B cell (primary cell): ENCODE results near the gene TMEM170B. TPM values are rescaled to one million over a fixed set of nuclear protein-coding genes. Genes with fewer than 3 reads are reported as not detected.

Source experiments
- ATAC-seq: fragments of 200-7000 bp; cut with Tn5 transposase; one replicate; pipeline ENCODE4 v1.10.0; 2021; ENCODE audit warnings: low read depth, mild to moderate bottlenecking, moderate number of reproducible peaks, moderate library complexity
- CTCF ChIA-PET: fragments of 350-600 bp; sonication (Branson Sonifier 250); formaldehyde crosslinking; loops from one replicate; lab custom pipeline; 2021; ENCODE audit warnings: antibody characterized with exemption, inconsistent platforms; lab: Charles Lee
- POLR2A ChIA-PET: fragments of 350-600 bp; sonication (Branson Sonifier 250); formaldehyde crosslinking; loops from one replicate; lab custom pipeline; 2021; ENCODE audit warnings: antibody characterized with exemption; lab: Charles Lee
- DNase-seq: peaks from one replicate; pipeline ENCODE4 v3.0.0; 2013
- H2AFZ ChIP-seq: 2 replicates; pipeline ENCODE4 v1.6.1; 2012; ENCODE audit warnings: mild to moderate bottlenecking, low read depth, low read length; ENCODE audit not compliant: insufficient read depth, poor library complexity, severe bottlenecking
- H3K27ac ChIP-seq, 2 donors: 1 replicate in 1 of 2; 2 replicates in 1 of 2; pipeline ENCODE4 v1.5.1; 2012 to 2013; ENCODE audit warnings: low read length in 2 of 2, mild to moderate bottlenecking in 2 of 2, moderate library complexity in 1 of 2
- H3K27me3 ChIP-seq, 4 experiments: fragments of 200-600 bp in 1 of 4; sonication (generic) in 1 of 4; replicated peaks in 1 of 4; 1 replicate in 2 of 4; 2 replicates in 2 of 4; pipeline versions ENCODE4 v1.6.1 to v1.7.0; 2013 to 2016; ENCODE audit warnings: low read length in 3 of 4, mild to moderate bottlenecking in 2 of 4, mixed read lengths in 1 of 4, moderate library complexity in 1 of 4; ENCODE audit not compliant: insufficient read depth in 4 of 4, control insufficient read depth in 3 of 4; ENCODE audit errors: control extremely low read depth in 1 of 4
- H3K36me3 ChIP-seq, 2 experiments: replicated peaks in 1 of 2; 1 replicate in 1 of 2; 2 replicates in 1 of 2; pipeline versions ENCODE4 v1.6.1 to v1.7.1; 2013; ENCODE audit warnings: low read length in 1 of 2; ENCODE audit not compliant: insufficient read depth in 2 of 2, control insufficient read depth in 1 of 2; ENCODE audit errors: control extremely low read depth in 1 of 2, extremely low read depth in 1 of 2
- H3K4me1 ChIP-seq, 2 donors: fragments of 200-600 bp in 1 of 2; sonication (generic) in 1 of 2; 1 replicate in 1 of 2; 2 replicates in 1 of 2; pipeline versions ENCODE4 v1.5.1 to v1.6.1; 2013 to 2017; ENCODE audit warnings: low read length in 2 of 2; ENCODE audit not compliant: control insufficient read depth in 2 of 2, insufficient read depth in 2 of 2
- H3K4me2 ChIP-seq: replicated peaks from 2 replicates; pipeline ENCODE3; 2012; ENCODE audit warnings: mild to moderate bottlenecking, low read depth, low read length; ENCODE audit not compliant: poor library complexity, severe bottlenecking
- H3K4me3 ChIP-seq, 5 experiments: fragments of 200-600 bp in 1 of 5; sonication (generic) in 1 of 5; 1 replicate in 3 of 5; 2 replicates in 2 of 5; pipeline versions ENCODE4 v1.5.1 to v1.7.0; 2011 to 2016; ENCODE audit warnings: low read length in 4 of 5, mild to moderate bottlenecking in 4 of 5, low read depth in 2 of 5, control low read depth in 1 of 5, moderate library complexity in 1 of 5; ENCODE audit not compliant: insufficient read depth in 1 of 5; ENCODE audit errors: control extremely low read depth in 1 of 5, extremely low read depth in 1 of 5
- H3K79me2 ChIP-seq: fragments of 200-600 bp; sonication (generic); one replicate; pipeline ENCODE4 v1.6.0; 2016; ENCODE audit warnings: low read length; ENCODE audit not compliant: control insufficient read depth, insufficient read depth
- H3K9ac ChIP-seq: fragments of 200-600 bp; sonication (generic); 2 replicates; pipeline ENCODE4 v1.6.1; 2017; ENCODE audit warnings: mild to moderate bottlenecking, low read length, moderate library complexity
- H3K9me3 ChIP-seq, 3 donors: one replicate each; pipeline versions ENCODE4 v1.6.1 to v1.7.1; 2013; ENCODE audit warnings: low read length in 2 of 3; ENCODE audit not compliant: control insufficient read depth in 2 of 3, insufficient read depth in 1 of 3; ENCODE audit errors: control extremely low read depth in 1 of 3
- H4K20me1 ChIP-seq: 2 replicates; pipeline ENCODE4 v1.6.0; 2012; ENCODE audit warnings: mild to moderate bottlenecking, low read length; ENCODE audit not compliant: insufficient read depth, control insufficient read depth, poor library complexity, severe bottlenecking
- H3K27ac Mint-ChIP-seq: one replicate; pipeline ENCODE4 v1.8.0; 2021; ENCODE audit warnings: mixed read lengths
- H3K27me3 Mint-ChIP-seq: one replicate; pipeline ENCODE4 v1.8.0; 2021; ENCODE audit warnings: mixed read lengths
- H3K4me1 Mint-ChIP-seq: one replicate; pipeline ENCODE4 v1.8.0; 2021; ENCODE audit warnings: mixed read lengths
- H3K4me3 Mint-ChIP-seq: one replicate; pipeline ENCODE4 v1.8.0; 2021; ENCODE audit warnings: mixed read lengths
- H3K9me3 Mint-ChIP-seq: one replicate; pipeline ENCODE4 v1.8.0; 2022; ENCODE audit warnings: mixed read lengths; ENCODE audit not compliant: insufficient read depth
- EZH2 ChIP-seq: IDR thresholded peaks from 2 replicates; pipeline ENCODE4 v1.6.1; 2012; ENCODE audit warnings: borderline replicate concordance, low read depth, mild to moderate bottlenecking, moderate library complexity, low read length; ENCODE audit not compliant: insufficient read depth, poor library complexity, severe bottlenecking
- WGBS: methylation state at CpG from one replicate; pipeline ENCODE4 v1.1.5; 2013; ENCODE audit warnings: missing lambda C conversion rate; ENCODE audit not compliant: insufficient coverage; 5-methylcytosine and 5-hydroxymethylcytosine counted together
- intact Hi-C: fragments of 100-400 bp; cut with micrococcal nuclease; formaldehyde crosslinking; loops from one replicate; pipeline ENCODE4 v1.10.0; 2022
- polyA plus RNA-seq: library from polyadenylated mRNA; depleted of rRNA; stranded (reverse); fragments of >200 nt; gene quantifications from 2 replicates; pipeline ENCODE4 v1.2.3, GENCODE V29; 2012
- total RNA-seq, 2 donors: library from RNA; stranded (reverse); fragments of 120-200 nt in 1 of 2; gene quantifications; 1 replicate in 1 of 2; 2 replicates in 1 of 2; pipeline versions ENCODE4 v1.2.3 to v1.2.4, GENCODE V29; 2013 to 2022
- TF ChIP-seq, protein P1 (sequence below): fragments of 200-600 bp; IDR thresholded peaks from one replicate; pipeline ENCODE4 v1.8.0; 2022; ENCODE audit warnings: antibody characterized with exemption, mild to moderate bottlenecking

Gene TMEM170B
- total and polyA plus RNA-seq, 2 donors (not counting 1 experiment from before 2014, with no cell fraction given), result 0.64 to 3.4 TPM

DNA sequence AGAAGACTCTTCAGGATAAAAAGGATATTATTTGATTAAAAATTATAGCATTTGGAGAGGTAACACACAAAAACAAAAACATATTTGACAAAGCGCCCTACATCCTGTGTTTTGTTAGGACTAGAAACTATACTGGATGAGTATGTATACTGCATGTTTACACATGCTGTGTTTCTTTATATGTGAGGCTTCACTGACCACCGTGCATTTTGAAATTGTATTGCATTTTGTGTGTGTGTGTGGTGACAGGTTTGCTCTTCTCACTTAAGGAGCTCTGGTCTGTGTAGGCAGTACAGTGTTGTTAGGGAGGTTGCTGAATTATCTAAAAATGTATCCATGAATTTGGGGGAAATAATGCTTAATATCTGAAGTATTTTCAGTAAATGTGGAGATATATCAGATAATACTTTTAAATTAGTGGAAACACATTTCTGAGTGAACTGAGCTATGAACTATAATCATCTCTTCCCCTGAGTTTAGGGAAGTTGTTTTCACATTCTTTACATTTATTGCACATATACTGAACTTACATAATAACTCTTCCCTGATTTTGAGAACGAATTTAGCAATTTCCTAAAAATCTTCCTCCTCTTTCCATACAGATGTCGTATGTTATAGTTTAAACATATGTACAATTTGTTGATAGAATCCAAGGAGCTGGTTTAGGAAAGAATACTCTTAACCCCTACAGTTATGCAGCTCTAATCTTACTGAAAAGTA is 43.3 kb downstream of the TMEM170B start:
- Histone ChIP-seq H3K36me3 (no peaks in the 10 kb centered on the region), H2AFZ (no peak overlapping the region), H3K4me1 (no peaks in the 10 kb centered on the region), H3K27me3 (no peaks in the 10 kb centered on the region), H3K9me3 (no peaks in the 10 kb centered on the region), H3K27ac (no peak overlapping the region), H3K4me3 (no peak overlapping the region), H3K9ac (no peak overlapping the region), H4K20me1 (no peaks in the 10 kb centered on the region), H3K4me2 (no peak overlapping the region), H3K79me2 (no peaks in the 10 kb centered on the region)
- intact Hi-C loops, result no loop called here
- ChIA-PET CTCF (interaction anchor here (1.0 to 1.4 kb wide), 2 partner anchors 75 to 84 kb away, joined by 3 read pairs; no protein-coding TSS in a partner anchor), POLR2A (no interaction called here)
- no peak overlapping the region for H3K4me3 Mint-ChIP-seq
- no peaks in the 10 kb centered on the region for H3K9me3 Mint-ChIP-seq
- no peak overlapping the region for H3K27ac Mint-ChIP-seq
- DNase-seq, result no peak
- no peak for TF ChIP-seq EZH2
- TF ChIP-seq, protein P1, sequence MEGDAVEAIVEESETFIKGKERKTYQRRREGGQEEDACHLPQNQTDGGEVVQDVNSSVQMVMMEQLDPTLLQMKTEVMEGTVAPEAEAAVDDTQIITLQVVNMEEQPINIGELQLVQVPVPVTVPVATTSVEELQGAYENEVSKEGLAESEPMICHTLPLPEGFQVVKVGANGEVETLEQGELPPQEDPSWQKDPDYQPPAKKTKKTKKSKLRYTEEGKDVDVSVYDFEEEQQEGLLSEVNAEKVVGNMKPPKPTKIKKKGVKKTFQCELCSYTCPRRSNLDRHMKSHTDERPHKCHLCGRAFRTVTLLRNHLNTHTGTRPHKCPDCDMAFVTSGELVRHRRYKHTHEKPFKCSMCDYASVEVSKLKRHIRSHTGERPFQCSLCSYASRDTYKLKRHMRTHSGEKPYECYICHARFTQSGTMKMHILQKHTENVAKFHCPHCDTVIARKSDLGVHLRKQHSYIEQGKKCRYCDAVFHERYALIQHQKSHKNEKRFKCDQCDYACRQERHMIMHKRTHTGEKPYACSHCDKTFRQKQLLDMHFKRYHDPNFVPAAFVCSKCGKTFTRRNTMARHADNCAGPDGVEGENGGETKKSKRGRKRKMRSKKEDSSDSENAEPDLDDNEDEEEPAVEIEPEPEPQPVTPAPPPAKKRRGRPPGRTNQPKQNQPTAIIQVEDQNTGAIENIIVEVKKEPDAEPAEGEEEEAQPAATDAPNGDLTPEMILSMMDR, result no peak
- H3K27me3 Mint-ChIP-seq, result no peaks in the 10 kb centered on the region
- 89% methylated on average over 1 of the region's 4 CpGs for WGBS
- H3K4me1 Mint-ChIP-seq, result no peaks in the 10 kb centered on the region
- no peak for ATAC-seq

- TF ChIP-seq, protein P1, result no peak
- TF ChIP-seq EZH2, result no peak
- Histone ChIP-seq H3K79me2 (no peaks in the 10 kb centered on the region), H3K27me3 (no peaks in the 10 kb centered on the region), H3K4me1 (no peaks in the 10 kb centered on the region), H3K4me3 (no peak overlapping the region), H3K27ac (no peak overlapping the region), H3K9me3 (no peaks in the 10 kb centered on the region), H3K36me3 (no peaks in the 10 kb centered on the region), H3K4me2 (no peak overlapping the region), H2AFZ (no peak overlapping the region), H3K9ac (no peak overlapping the region), H4K20me1 (no peaks in the 10 kb centered on the region)
- H3K27ac Mint-ChIP-seq, result no peak overlapping the region
- intact Hi-C loops, result no loop called here
- H3K4me3 Mint-ChIP-seq, result no peak overlapping the region
- DNase-seq, result no peak
- 76% methylated on average over 4 of the region's 5 CpGs for WGBS
- ChIA-PET POLR2A (interaction anchor here (0.7 kb wide), 1 partner anchor 27 kb away, joined by 5 read pairs; no protein-coding TSS in a partner anchor), CTCF (interaction anchor here (1.5 to 2.8 kb wide), 2 partner anchors 9 to 1309 kb away, joined by 4 to 14 read pairs; no protein-coding TSS in a partner anchor)
- no peaks in the 10 kb centered on the region for H3K4me1 Mint-ChIP-seq
- H3K27me3 Mint-ChIP-seq, result peaks cover 4% of the 10 kb centered on the region
- ATAC-seq, result no peak
- no peaks in the 10 kb centered on the region for H3K9me3 Mint-ChIP-seq
Measured at GRCh38 chr6:11584244-11584643, 46.7 kb downstream of the TMEM170B start.
